DOHH2 (cell line): ENCODE data around the gene ELAVL2.

Experiments
- H3F3A ChIP-seq: fragments of 200-600 bp; sonication (generic), shearing (Covaris generic); 2 replicates; pipeline ENCODE4 v1.6.0; 2016; ENCODE audit warnings: antibody characterized with exemption, mild to moderate bottlenecking; ENCODE audit not compliant: control insufficient read depth, insufficient read depth
- H3K27ac ChIP-seq: fragments of 200-600 bp; sonication (generic); 2 replicates; pipeline ENCODE4 v1.5.1; 2014; ENCODE audit warnings: low read depth, mild to moderate bottlenecking, low read length, moderate library complexity
- H3K27me3 ChIP-seq: fragments of 200-600 bp; sonication (generic); 2 replicates; pipeline ENCODE4 v1.6.1; 2014; ENCODE audit warnings: mild to moderate bottlenecking, low read length, mixed read lengths; ENCODE audit not compliant: control insufficient read depth
- H3K36me3 ChIP-seq: fragments of 200-600 bp; sonication (generic); 2 replicates; pipeline ENCODE4 v1.6.1; 2014; ENCODE audit warnings: mild to moderate bottlenecking, low read length, moderate library complexity, mixed read lengths; ENCODE audit not compliant: control insufficient read depth
- H3K4me1 ChIP-seq: fragments of 200-600 bp; sonication (generic); 2 replicates; pipeline ENCODE4 v1.6.1; 2014; ENCODE audit warnings: mild to moderate bottlenecking, low read length, mixed read lengths; ENCODE audit not compliant: control insufficient read depth
- H3K4me2 ChIP-seq: fragments of 200-600 bp; sonication (generic); 2 replicates; pipeline ENCODE4 v1.6.0; 2014; ENCODE audit warnings: mild to moderate bottlenecking, low read length, moderate library complexity
- H3K4me3 ChIP-seq: fragments of 200-600 bp; sonication (generic); 2 replicates; pipeline ENCODE4 v1.5.1; 2014; ENCODE audit warnings: mild to moderate bottlenecking, low read length, mixed read lengths
- H3K79me2 ChIP-seq: fragments of 200-600 bp; sonication (generic); 2 replicates; pipeline ENCODE4 v1.6.1; 2014; ENCODE audit warnings: mild to moderate bottlenecking, low read length, mixed read lengths; ENCODE audit not compliant: control insufficient read depth
- H3K9me2 ChIP-seq: fragments of 200-600 bp; sonication (generic); replicated peaks from 2 replicates; pipeline ENCODE4 v1.6.1; 2014; ENCODE audit warnings: mild to moderate bottlenecking, low read length, mixed read lengths; ENCODE audit not compliant: control insufficient read depth
- H3K9me3 ChIP-seq: fragments of 200-600 bp; sonication (generic); 2 replicates; pipeline ENCODE4 v1.6.1; 2014; ENCODE audit warnings: antibody characterized with exemption, low read length, mixed read lengths; ENCODE audit not compliant: control insufficient read depth, insufficient read depth
- H4K20me1 ChIP-seq: fragments of 200-600 bp; sonication (generic); 2 replicates; pipeline ENCODE4 v1.6.0; 2014; ENCODE audit warnings: low read depth, mild to moderate bottlenecking, antibody characterized with exemption, low read length, moderate library complexity; ENCODE audit not compliant: control insufficient read depth, insufficient read depth
- EZH2phosphoT487 ChIP-seq: fragments of 200-600 bp; sonication (generic); IDR thresholded peaks from 2 replicates; pipeline ENCODE4 v1.6.1; 2017; ENCODE audit warnings: borderline replicate concordance, mild to moderate bottlenecking, antibody characterized with exemption, low read length, moderate library complexity, mixed read lengths
- TF ChIP-seq, protein P1 (sequence below): fragments of 200-600 bp; sonication (generic); IDR thresholded peaks from one replicate; pipeline ENCODE4 v1.5.1; 2014; ENCODE audit warnings: antibody characterized with exemption, mild to moderate bottlenecking, low read depth, low read length; ENCODE audit not compliant: poor library complexity, severe bottlenecking

ELAVL2 gene

DNA sequence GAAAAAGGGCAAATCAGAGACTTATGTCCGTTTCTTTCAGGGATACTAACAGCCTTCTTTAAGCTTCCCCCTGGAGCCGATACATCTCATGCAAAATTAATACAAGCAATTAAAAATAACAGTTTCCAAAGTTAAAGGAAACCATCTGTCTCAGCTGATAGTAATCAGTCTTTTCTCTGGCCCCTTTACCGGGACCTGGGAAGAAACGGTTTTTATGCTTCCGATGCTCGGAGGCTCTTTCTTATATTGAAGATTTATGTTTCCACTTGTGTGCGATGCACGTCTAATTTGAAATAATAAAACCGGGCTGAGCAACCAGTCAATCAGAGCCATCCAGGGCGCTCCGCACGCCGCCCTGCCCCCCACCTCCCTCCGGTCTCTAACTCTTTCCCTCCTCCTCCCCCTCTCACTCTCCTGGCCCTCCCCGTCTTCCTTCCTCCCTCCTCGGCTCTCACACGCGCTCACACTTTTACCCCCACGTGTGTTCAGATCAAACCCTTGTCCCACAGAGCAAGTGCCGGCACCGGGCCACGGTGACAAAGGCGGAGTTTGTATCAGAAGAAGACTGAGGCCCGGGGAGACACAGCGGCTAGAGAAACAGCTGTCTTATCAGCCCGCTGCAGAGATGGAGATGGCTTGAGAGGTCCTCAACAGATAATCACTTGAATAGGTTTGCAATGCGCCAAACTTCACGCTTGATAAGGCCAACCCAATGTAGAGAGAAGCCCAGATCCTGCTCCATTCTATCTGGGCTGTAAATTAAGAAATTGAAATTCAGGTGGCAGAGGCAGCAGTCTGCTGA, 5.1 kb upstream of the ELAVL2 start:
- H3K36me3 ChIP-seq, result no peaks in the 10 kb centered on the region
- H3K4me3 ChIP-seq, result no peak overlapping the region
- no peak overlapping the region for H3K4me2 ChIP-seq
- no peaks in the 10 kb centered on the region for H3K9me2 ChIP-seq
- no peaks in the 10 kb centered on the region for H3F3A ChIP-seq
- TF ChIP-seq EZH2phosphoT487, result no peak
- TF ChIP-seq, protein P1, sequence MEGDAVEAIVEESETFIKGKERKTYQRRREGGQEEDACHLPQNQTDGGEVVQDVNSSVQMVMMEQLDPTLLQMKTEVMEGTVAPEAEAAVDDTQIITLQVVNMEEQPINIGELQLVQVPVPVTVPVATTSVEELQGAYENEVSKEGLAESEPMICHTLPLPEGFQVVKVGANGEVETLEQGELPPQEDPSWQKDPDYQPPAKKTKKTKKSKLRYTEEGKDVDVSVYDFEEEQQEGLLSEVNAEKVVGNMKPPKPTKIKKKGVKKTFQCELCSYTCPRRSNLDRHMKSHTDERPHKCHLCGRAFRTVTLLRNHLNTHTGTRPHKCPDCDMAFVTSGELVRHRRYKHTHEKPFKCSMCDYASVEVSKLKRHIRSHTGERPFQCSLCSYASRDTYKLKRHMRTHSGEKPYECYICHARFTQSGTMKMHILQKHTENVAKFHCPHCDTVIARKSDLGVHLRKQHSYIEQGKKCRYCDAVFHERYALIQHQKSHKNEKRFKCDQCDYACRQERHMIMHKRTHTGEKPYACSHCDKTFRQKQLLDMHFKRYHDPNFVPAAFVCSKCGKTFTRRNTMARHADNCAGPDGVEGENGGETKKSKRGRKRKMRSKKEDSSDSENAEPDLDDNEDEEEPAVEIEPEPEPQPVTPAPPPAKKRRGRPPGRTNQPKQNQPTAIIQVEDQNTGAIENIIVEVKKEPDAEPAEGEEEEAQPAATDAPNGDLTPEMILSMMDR, result no peak
- no peaks in the 10 kb centered on the region; the same call in 1 of the 2 replicates for H3K9me3 ChIP-seq
- H3K79me2 ChIP-seq, result no peaks in the 10 kb centered on the region
- no peaks in the 10 kb centered on the region for H4K20me1 ChIP-seq
- H3K4me1 ChIP-seq, result no peaks in the 10 kb centered on the region
- no peaks in the 10 kb centered on the region for H3K27me3 ChIP-seq
- no peak overlapping the region for H3K27ac ChIP-seq

DNA sequence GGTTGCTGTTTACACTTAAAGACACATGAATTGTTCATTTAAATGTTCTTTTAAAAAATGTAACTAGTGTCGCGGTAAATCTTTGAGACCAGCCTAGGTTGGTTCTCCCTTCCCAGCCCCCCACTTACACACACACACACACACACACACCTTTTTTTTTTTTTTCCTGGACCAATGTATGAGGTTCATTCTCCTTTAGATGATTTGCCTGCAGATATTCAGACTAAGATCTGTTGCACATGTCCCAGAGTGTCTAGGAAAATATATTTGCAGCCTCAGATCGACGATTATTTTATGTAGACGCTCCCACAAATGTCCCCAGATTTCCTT, 4.4 kb upstream of the ELAVL2 start:
- no peaks in the 10 kb centered on the region for H3K9me2 ChIP-seq
- no peak overlapping the region for H3K4me3 ChIP-seq
- no peaks in the 10 kb centered on the region for H3K79me2 ChIP-seq
- H3F3A ChIP-seq, result no peaks in the 10 kb centered on the region
- no peak overlapping the region for H3K4me2 ChIP-seq
- no peaks in the 10 kb centered on the region for H3K36me3 ChIP-seq
- H3K27me3 ChIP-seq, result no peaks in the 10 kb centered on the region
- H3K4me1 ChIP-seq, result no peaks in the 10 kb centered on the region
- H3K9me3 ChIP-seq, result peaks cover 2% of the 10 kb centered on the region; the same call in 1 of the 2 replicates
- H4K20me1 ChIP-seq, result no peaks in the 10 kb centered on the region
- TF ChIP-seq EZH2phosphoT487, result no peak
- TF ChIP-seq, protein P1, result no peak
- no peak overlapping the region for H3K27ac ChIP-seq

DNA sequence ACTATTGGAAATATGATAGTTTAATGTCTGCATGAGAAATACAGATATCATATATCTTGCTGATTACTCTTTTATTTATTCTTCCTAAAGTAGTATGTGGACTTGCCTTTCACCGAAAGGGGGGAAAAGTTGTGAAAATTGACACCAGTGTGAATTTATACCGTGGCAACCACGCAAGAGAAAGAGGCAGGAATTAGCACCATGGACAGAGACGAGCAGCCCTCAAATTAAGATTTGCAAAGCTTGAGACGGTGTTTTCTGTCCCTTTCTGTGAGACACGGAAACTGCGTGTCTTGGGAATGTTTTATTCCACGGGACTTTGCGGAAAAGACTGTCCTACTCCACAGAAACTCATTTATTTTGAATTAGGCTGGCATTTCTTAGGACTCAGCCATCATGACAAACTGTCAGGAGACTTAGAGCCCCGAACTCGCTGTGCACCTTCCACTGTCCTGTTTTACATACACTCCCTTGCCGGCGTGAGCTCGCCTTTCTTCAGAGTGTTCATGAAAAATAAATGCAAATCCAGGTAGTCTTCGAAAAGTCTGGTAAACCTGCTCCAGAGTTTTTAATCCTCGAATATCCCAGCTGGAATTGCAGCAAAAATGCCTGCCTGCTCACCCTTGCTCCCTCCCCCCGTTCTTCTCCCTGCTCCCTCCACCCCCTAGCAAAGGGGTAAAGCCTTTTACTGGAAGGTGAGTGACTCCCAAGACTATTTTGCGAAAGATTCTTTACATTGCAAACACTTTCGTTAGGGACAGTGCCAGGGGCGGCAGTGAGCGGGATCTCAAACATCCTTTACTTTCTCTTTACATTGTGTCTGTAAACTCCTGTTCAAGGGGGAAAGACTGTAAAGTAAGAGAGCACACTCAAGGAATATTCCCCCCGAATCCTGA, 3.8 kb upstream of the ELAVL2 start:
- Histone ChIP-seq H3K4me2 (no peak overlapping the region), H3K79me2 (no peaks in the 10 kb centered on the region), H3K27me3 (no peaks in the 10 kb centered on the region), H3F3A (no peaks in the 10 kb centered on the region), H3K9me3 (peaks cover 6% of the 10 kb centered on the region; the same call in 1 of the 2 replicates), H3K36me3 (no peaks in the 10 kb centered on the region), H4K20me1 (no peaks in the 10 kb centered on the region), H3K4me1 (no peaks in the 10 kb centered on the region), H3K9me2 (no peaks in the 10 kb centered on the region), H3K4me3 (no peak overlapping the region), H3K27ac (no peak overlapping the region)
- TF ChIP-seq, protein P1, result no peak
- no peak for TF ChIP-seq EZH2phosphoT487
